Gastrocnemius medialis (tissue), 4 donors: ENCODE measurements around the gene MECR.

Source experiments
- CTCF ChIP-seq, 5 experiments: fragments of 450-650 bp in 3 of 5; fragments of 200-600 bp in 2 of 5; sonication (generic) in 2 of 5; IDR thresholded peaks in 4 of 5; conservative IDR thresholded peaks in 1 of 5; 1 replicate in 4 of 5; 2 replicates in 1 of 5; pipeline ENCODE4 v1.5.1; 2016 to 2019; ENCODE audit warnings: antibody characterized with exemption in 5 of 5, mild to moderate bottlenecking in 3 of 5, moderate library complexity in 3 of 5
- POLR2A ChIP-seq, 2 donors: fragments of 450-650 bp; IDR thresholded peaks; one replicate each; pipeline ENCODE4 v1.6.1; 2017; ENCODE audit warnings: antibody characterized with exemption in 2 of 2, mild to moderate bottlenecking in 2 of 2, moderate library complexity in 2 of 2

- TF ChIP-seq POLR2A (IDR thresholded peaks at IDR 0.05) (no peak), CTCF (IDR thresholded peaks at IDR 0.05 in 4 of 5, conservative IDR thresholded peaks at IDR 0.05 in 1 of 5) (no peak)
Measured at GRCh38 chr1:29253180-29253579, 22.4 kb upstream of the MECR start.
